ENCODE results near the gene MICAL3. TPM values are rescaled to one million over a fixed set of nuclear protein-coding genes. Genes with fewer than 3 reads are reported as not detected.

MICAL3 gene
- total and polyA plus RNA-seq, 3 donors from 2014 or later = 103 to 106 (median 104) TPM

- 95 to 96% methylated on average over 21 to 32 of the region's 32 CpGs for WGBS, 2 donors
- H3K36me3 ChIP-seq (ENCODE audit: low read depth, missing control alignments) = no peaks in the 10 kb centered on the region
- no peaks in the 10 kb centered on the region for H3K9me3 ChIP-seq
- intact Hi-C loops (cut with DNase I; ENCODE audit: low total_unique reads) = no loop called here
- no peak for DNase-seq
- H3K4me1 ChIP-seq = no peaks in the 10 kb centered on the region
- H3K4me3 ChIP-seq = no peak overlapping the region
- no peaks in the 10 kb centered on the region for H3K27me3 ChIP-seq
- H3K27ac ChIP-seq = no peak overlapping the region
- TF ChIP-seq POLR2A (IDR thresholded peaks at IDR 0.05) (no peak), CTCF (IDR thresholded peaks at IDR 0.05) (no peak)
Measured at GRCh38 chr22:17795661-17796548, 228.5 kb downstream of the MICAL3 start.

DNA sequence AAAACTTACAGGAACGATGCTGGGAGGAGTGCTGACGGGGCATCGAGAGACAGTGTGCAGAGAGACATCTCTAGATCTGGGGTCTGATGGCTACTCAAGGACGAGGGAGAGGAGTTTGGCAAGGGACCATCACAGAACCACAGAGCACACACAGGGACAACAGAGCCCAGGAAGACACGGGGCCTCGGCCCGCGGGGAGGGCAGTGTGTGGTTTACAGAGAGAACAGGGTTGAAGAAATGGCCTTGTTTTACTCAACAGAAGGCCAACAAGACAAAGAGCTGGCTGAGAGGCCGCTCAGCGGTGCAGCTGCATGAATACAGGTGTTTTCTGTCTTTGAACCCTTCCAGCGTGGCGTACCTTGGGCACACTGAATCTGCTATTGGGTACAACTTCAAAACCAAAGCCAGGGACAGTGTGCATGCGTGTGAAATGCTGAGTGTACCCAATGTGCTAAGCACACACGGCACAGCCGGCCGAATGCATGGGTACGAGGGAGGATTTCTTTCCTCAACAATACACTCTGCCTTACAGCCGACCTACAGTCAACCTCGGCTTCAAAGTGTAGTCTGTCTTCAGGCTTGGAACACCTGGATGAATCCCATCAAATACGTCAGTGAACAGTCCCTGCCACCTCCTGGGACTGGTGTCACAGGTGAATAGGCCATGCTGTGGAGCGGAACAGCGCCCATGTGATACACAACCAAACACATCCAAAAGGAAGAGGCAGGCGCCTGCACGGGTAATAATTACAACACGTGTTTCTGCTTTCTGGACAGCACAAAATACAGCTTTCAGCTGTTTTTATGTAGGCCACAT is 229.4 kb downstream of the MICAL3 start:
- H3K9me3 ChIP-seq = no peaks in the 10 kb centered on the region
- no peaks in the 10 kb centered on the region for H3K36me3 ChIP-seq (ENCODE audit: low read depth, missing control alignments)
- H3K4me3 ChIP-seq = no peak overlapping the region
- WGBS, 2 donors = 91% methylated on average over 25 of the region's 25 CpGs
- DNase-seq = no peak
- no peak overlapping the region for H3K27ac ChIP-seq
- H3K27me3 ChIP-seq = no peaks in the 10 kb centered on the region
- TF ChIP-seq CTCF (IDR thresholded peaks at IDR 0.05) = no peak
- no peak for TF ChIP-seq POLR2A (IDR thresholded peaks at IDR 0.05)
- H3K4me1 ChIP-seq = no peaks in the 10 kb centered on the region
- intact Hi-C loops (cut with DNase I; ENCODE audit: low total_unique reads) = no loop called here

GRCh38 chr22:17792854-17793434 is 231.4 kb downstream of the MICAL3 start:
- Histone ChIP-seq H3K9me3 (no peaks in the 10 kb centered on the region), H3K4me3 (no peak overlapping the region), H3K36me3 (ENCODE audit: low read depth, missing control alignments) (no peaks in the 10 kb centered on the region), H3K27me3 (no peaks in the 10 kb centered on the region), H3K27ac (no peak overlapping the region), H3K4me1 (no peaks in the 10 kb centered on the region)
- TF ChIP-seq CTCF (IDR thresholded peaks at IDR 0.05) (no peak), POLR2A (IDR thresholded peaks at IDR 0.05) (no peak)
- intact Hi-C loops (cut with DNase I; ENCODE audit: low total_unique reads) = no loop called here
- DNase-seq = no peak
- WGBS, 2 donors = 87 to 90% methylated on average over 28 to 29 of the region's 29 CpGs

- 85 to 87% methylated on average over 4 to 5 of the region's 5 CpGs for WGBS, 2 donors
- H3K36me3 ChIP-seq (ENCODE audit: low read depth, missing control alignments) = no peaks in the 10 kb centered on the region
Measured at GRCh38 chr22:17792299-17792698, 232.1 kb downstream of the MICAL3 start.

More at GRCh38 chr22:17792299-17792698, 232.1 kb downstream of the MICAL3 start:
- Histone ChIP-seq H3K27ac (no peak overlapping the region), H3K4me3 (no peak overlapping the region), H3K4me1 (no peaks in the 10 kb centered on the region), H3K9me3 (no peaks in the 10 kb centered on the region), H3K27me3 (no peaks in the 10 kb centered on the region)
- no peak for DNase-seq
- intact Hi-C loops (cut with DNase I; ENCODE audit: low total_unique reads) = no loop called here
- TF ChIP-seq CTCF (IDR thresholded peaks at IDR 0.05) (no peak), POLR2A (IDR thresholded peaks at IDR 0.05) (no peak)

All from testis (tissue), 3 donors.